ENCODE results near the gene RNF144A.
"Not testable (repeated sequence)": the region's sequence is repeated elsewhere in the genome, so short reads cannot be mapped to it uniquely, and the experiment has no call there.

Gene RNF144A

DNA sequence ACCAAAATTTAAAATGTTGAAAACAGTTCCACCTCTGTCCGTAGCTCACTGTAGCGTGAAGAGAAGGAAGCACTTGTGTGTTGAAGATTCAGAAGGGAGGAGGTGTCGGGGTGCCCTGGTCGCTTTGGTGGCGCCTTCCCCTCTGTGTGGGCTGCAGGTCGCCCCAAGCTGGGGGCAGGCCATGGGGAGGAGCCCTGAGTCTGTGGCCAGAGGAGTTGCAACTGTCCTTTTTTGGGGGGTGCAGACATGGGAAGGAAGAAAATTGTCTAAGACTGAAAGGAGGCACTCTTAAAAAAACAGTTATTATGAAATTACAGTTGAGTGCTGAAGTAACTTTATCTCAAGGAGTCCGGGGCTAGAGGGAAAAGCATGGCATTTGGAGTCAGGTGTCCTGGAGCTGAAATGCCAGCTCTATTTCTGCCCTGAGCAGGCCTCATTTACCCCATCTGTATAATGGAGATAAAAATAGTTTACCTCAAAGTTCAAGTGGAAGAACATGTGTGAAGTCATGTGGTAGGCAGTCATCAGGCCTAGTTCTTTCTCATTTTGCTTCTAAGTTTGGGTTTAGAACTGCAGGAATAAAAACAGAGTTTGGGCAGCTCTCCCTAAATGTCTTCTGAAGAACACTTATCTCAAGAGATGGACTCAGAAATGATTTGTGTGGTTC, 82.1 kb downstream of the RNF144A start:
- no peak for DNase-seq (ENCODE audit: low read depth)
- TF ChIP-seq, protein P1, sequence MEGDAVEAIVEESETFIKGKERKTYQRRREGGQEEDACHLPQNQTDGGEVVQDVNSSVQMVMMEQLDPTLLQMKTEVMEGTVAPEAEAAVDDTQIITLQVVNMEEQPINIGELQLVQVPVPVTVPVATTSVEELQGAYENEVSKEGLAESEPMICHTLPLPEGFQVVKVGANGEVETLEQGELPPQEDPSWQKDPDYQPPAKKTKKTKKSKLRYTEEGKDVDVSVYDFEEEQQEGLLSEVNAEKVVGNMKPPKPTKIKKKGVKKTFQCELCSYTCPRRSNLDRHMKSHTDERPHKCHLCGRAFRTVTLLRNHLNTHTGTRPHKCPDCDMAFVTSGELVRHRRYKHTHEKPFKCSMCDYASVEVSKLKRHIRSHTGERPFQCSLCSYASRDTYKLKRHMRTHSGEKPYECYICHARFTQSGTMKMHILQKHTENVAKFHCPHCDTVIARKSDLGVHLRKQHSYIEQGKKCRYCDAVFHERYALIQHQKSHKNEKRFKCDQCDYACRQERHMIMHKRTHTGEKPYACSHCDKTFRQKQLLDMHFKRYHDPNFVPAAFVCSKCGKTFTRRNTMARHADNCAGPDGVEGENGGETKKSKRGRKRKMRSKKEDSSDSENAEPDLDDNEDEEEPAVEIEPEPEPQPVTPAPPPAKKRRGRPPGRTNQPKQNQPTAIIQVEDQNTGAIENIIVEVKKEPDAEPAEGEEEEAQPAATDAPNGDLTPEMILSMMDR (conservative IDR thresholded peaks at IDR 0.05; ENCODE audit: low read length): no peak
- H3K4me3 ChIP-seq (ENCODE audit: low read length): no peak overlapping the region

GRCh38 chr2:7001395-7001794, 84.2 kb downstream of the RNF144A start:
- DNase-seq (ENCODE audit: low read depth); H3K4me3 ChIP-seq (ENCODE audit: low read length): not testable (repeated sequence)

DNA sequence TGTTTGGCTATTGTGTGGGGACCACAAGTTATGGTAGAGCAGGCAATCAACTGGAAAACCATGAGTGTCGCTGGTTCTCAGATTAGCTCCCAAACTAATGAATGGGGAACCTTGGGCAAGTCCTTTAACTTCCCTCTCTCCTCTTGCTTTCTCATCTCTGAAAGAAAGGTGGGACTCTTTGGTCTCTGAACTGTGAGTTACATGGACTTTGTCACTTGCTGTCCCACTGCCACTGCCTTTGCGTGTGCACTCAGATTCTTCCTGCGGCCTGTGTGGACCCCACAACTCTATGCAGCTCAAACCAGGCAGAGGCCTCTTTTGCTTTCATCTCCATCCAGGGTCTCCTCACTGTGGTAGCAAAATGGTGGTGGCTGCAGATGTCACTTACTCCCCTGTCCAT, 86.7 kb downstream of the RNF144A start:
- TF ChIP-seq, protein P1 (conservative IDR thresholded peaks at IDR 0.05; ENCODE audit: low read length): no peak
- no peak for DNase-seq (ENCODE audit: low read depth)
- no peak overlapping the region for H3K4me3 ChIP-seq (ENCODE audit: low read length)

- TF ChIP-seq, protein P1 (conservative IDR thresholded peaks at IDR 0.05; ENCODE audit: low read length): no peak
- no peak for DNase-seq (ENCODE audit: low read depth)
- H3K4me3 ChIP-seq (ENCODE audit: low read length): no peak overlapping the region
These were observed 87.4 kb downstream of the RNF144A start for GRCh38 chr2:7004636-7005035.

DNA sequence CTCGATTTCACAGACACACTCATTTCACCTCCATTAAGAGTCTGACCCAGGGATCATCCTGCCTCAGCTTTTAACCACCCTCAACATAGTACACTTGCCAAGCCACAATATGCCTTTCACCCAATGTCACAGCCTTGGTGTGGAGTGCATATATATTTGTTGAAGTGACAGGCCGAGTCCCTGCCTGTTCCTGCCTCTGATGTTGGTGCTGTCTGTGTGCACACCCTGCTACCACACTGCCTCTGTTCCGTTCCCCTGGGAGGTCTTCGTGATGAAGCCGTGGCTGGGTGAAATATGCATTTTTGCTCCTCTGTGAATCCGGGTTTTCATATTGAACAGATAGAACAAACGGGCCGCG, 90.3 kb downstream of the RNF144A start:
- TF ChIP-seq, protein P1 (conservative IDR thresholded peaks at IDR 0.05; ENCODE audit: low read length): no peak
- H3K4me3 ChIP-seq (ENCODE audit: low read length): no peak overlapping the region
- no peak for DNase-seq (ENCODE audit: low read depth)

GRCh38 chr2:7007846-7008741, 90.9 kb downstream of the RNF144A start:
- H3K4me3 ChIP-seq (ENCODE audit: low read length): no peak overlapping the region
- TF ChIP-seq, protein P1 (conservative IDR thresholded peaks at IDR 0.05; ENCODE audit: low read length): peak; percentile 29
- DNase-seq (ENCODE audit: low read depth): peak; percentile 45

GRCh38 chr2:7009207-7009911, 92.1 kb downstream of the RNF144A start:
- no peak overlapping the region for H3K4me3 ChIP-seq (ENCODE audit: low read length)
- no peak for DNase-seq (ENCODE audit: low read depth)
- TF ChIP-seq, protein P1 (conservative IDR thresholded peaks at IDR 0.05; ENCODE audit: low read length): no peak
